Stimulated activated naive CD8-positive, alpha-beta T cell treated with anti-CD3 and anti-CD28 coated beads, Interleukin-15, amount 100 ng/mL, for 72 hours (primary cell): Measurements from ENCODE around the gene PLEKHG7.
"Not testable (repeated sequence)": the region's sequence is repeated elsewhere in the genome, so short reads cannot be mapped to it uniquely, and the experiment has no call there.

Experiments
- ATAC-seq: fragments of 150-1000 bp; cut with Tn5 transposase; 2 replicates; pipeline ENCODE4 v1.10.0; 2021; ENCODE audit warnings: mild to moderate bottlenecking, moderate library complexity
- DNase-seq, 2 donors: peaks; one replicate each; pipeline ENCODE4 v3.0.0; 2021 to 2022
- H3K27ac Mint-ChIP-seq, 2 donors: one replicate each; pipeline ENCODE4 v1.8.0; 2022; ENCODE audit warnings: mild to moderate bottlenecking in 2 of 2, mixed read lengths in 2 of 2, moderate library complexity in 2 of 2
- H3K27me3 Mint-ChIP-seq: one replicate; pipeline ENCODE4 v1.8.0; 2022; ENCODE audit warnings: mixed read lengths
- H3K4me1 Mint-ChIP-seq: one replicate; pipeline ENCODE4 v1.8.0; 2022; ENCODE audit warnings: mild to moderate bottlenecking, mixed read lengths
- H3K4me3 Mint-ChIP-seq, 2 donors: one replicate each; pipeline ENCODE4 v1.8.0; 2022; ENCODE audit warnings: mild to moderate bottlenecking in 2 of 2, mixed read lengths in 2 of 2, moderate library complexity in 1 of 2
- H3K9me3 Mint-ChIP-seq, 2 donors: one replicate each; pipeline ENCODE4 v1.8.0; 2022; ENCODE audit warnings: mixed read lengths in 2 of 2

Gene PLEKHG7

GRCh38 chr12:92794356-92794755 is 91.6 kb downstream of the PLEKHG7 start:
- not testable (repeated sequence) for H3K4me1 Mint-ChIP-seq, H3K27ac Mint-ChIP-seq, ATAC-seq, DNase-seq, H3K27me3 Mint-ChIP-seq, H3K4me3 Mint-ChIP-seq
- peaks cover 23 to 40% of the 10 kb centered on the region in 2 donors for H3K9me3 Mint-ChIP-seq

DNA sequence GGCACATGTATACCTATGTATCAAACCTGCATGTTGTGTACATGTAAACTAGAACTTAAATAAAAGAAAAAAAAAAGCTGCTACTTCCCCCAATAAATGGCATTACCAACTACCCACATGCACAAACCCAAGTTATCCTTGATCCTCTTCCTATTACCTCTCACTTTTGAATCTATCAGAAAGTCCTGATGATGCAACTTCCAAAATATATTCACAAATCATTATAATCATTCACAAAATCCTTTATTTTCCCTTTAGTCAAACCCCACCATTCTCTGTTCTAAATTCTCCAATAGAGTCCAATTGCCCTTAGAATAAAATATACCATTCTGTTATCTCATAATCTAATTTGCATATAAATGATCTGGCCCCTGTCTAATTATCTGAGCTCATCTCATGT is 92.0 kb downstream of the PLEKHG7 start:
- Mint-ChIP-seq H3K4me3 (no peak overlapping the region), H3K27ac (no peak overlapping the region), H3K9me3 (peaks cover 23 to 40% of the 10 kb centered on the region in 2 donors), H3K27me3 (no peaks in the 10 kb centered on the region), H3K4me1 (no peaks in the 10 kb centered on the region)
- ATAC-seq = no peak
- no peak for DNase-seq

- Mint-ChIP-seq H3K4me3 (no peak overlapping the region), H3K27ac (no peak overlapping the region), H3K9me3 (peaks cover 19 to 25% of the 10 kb centered on the region in 2 donors), H3K27me3 (no peaks in the 10 kb centered on the region), H3K4me1 (no peaks in the 10 kb centered on the region)
- DNase-seq (no peak), ATAC-seq (no peak)
Observed at GRCh38 chr12:92796650-92797049, 93.9 kb downstream of the PLEKHG7 start.

DNA sequence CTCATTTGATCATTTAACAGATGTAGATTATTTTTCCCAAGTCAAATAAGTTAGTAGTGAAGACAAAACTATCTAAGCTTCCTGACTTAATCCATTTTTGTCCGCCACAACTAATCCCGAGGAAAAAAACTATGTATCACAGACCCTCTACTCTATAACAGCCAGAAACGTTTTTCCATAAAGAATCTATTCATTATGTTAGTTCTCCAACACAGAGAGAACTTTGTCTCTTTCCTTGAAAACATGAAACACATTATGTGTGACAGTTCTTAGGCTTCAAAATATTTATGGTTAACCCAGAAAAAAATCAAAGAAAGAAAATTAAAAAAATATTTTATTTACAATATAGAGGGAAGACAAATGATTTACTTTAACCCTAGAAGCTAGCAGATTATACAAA is 100.1 kb downstream of the PLEKHG7 start:
- Mint-ChIP-seq H3K4me3 (no peak overlapping the region), H3K27me3 (no peaks in the 10 kb centered on the region), H3K9me3 (no peaks in the 10 kb centered on the region), H3K27ac (no peak overlapping the region), H3K4me1 (no peaks in the 10 kb centered on the region)
- no peak for DNase-seq
- ATAC-seq = no peak

DNA sequence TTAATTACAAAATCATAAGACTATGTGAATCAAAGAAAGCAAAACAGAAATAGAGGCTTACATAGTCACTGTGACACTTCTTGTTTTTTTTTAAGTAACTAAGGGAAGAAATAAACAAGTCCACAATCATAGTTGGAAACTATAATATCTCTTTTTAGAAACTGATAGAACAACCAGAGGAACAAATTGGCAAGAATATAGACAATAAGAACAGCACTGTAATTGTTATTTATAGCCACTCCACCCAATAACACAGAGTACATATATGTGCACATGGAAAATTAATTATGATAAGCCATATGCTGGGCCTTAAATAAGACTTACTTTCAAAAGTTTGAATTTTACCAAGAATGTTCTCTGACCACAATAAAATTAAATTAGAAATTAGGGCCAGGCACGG is 101.1 kb downstream of the PLEKHG7 start:
- H3K27me3 Mint-ChIP-seq = no peaks in the 10 kb centered on the region
- no peak overlapping the region for H3K4me3 Mint-ChIP-seq
- H3K9me3 Mint-ChIP-seq = no peaks in the 10 kb centered on the region
- H3K27ac Mint-ChIP-seq = no peak overlapping the region
- no peaks in the 10 kb centered on the region for H3K4me1 Mint-ChIP-seq
- ATAC-seq (no peak), DNase-seq (no peak)

- no peaks in the 10 kb centered on the region for H3K9me3 Mint-ChIP-seq
- DNase-seq (no peak), ATAC-seq (no peak)
- no peak overlapping the region for H3K27ac Mint-ChIP-seq
- no peak overlapping the region for H3K4me3 Mint-ChIP-seq
- H3K27me3 Mint-ChIP-seq = no peaks in the 10 kb centered on the region
- no peaks in the 10 kb centered on the region for H3K4me1 Mint-ChIP-seq
Observed at GRCh38 chr12:92810370-92810769, 107.6 kb downstream of the PLEKHG7 start.

- Mint-ChIP-seq H3K4me1 (no peaks in the 10 kb centered on the region), H3K27ac (no peak overlapping the region), H3K9me3 (no peaks in the 10 kb centered on the region), H3K27me3 (no peaks in the 10 kb centered on the region), H3K4me3 (no peak overlapping the region)
- DNase-seq (no peak), ATAC-seq (no peak)
Observed at GRCh38 chr12:92814584-92814983, 111.8 kb downstream of the PLEKHG7 start.

GRCh38 chr12:92821142-92821541 is 118.4 kb downstream of the PLEKHG7 start:
- ATAC-seq = no peak
- no peak overlapping the region for H3K27ac Mint-ChIP-seq
- H3K27me3 Mint-ChIP-seq = no peaks in the 10 kb centered on the region
- DNase-seq = no peak
- H3K4me1 Mint-ChIP-seq = no peaks in the 10 kb centered on the region
- no peak overlapping the region for H3K4me3 Mint-ChIP-seq
- no peaks in the 10 kb centered on the region for H3K9me3 Mint-ChIP-seq
